ENCODE data around the gene ARID3B. TPM values are rescaled to one million over a fixed set of nuclear protein-coding genes. Genes with fewer than 3 reads are reported as not detected.

The ARID3B gene
- total and polyA plus RNA-seq, 2 of the 13 experiments (the other 11 are each of a cell fraction or from before 2014, with no cell fraction given) = 5.3 to 12.8 TPM

DNA sequence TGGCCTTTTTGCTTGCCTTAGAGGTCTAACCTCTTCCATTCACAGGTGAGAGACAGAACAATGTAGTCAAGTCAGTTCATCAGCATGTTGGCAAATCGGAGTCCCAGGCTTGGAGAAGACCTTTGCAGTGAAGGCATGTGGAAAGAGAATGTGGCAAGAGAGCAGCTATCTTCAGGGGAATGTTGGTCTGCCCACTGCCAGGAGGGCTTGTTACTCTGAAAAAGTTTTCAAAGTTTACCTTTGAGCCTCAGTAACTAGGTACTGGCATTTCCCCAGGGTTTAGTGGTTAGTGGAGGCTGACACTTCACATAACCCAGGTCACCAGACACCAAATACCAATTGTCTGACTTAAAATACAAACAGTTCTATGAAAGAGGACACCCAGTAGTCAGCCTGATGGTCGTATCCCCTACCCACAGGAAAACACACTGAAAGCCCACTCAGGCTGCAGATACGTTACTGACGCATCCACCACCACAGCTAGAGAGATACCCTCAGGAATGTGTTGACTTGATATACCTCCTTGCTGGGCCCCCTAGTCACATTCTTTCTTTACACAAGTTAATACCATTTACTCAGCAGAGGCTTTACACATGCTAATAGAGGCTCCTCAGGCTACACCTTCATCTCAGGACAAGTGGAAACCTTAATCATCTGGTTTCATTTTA is 9.7 kb upstream of the ARID3B start:
- DNase-seq (ENCODE audit: low spot score) = peak; percentile 71
- POLR2A ChIA-PET = interaction anchor here (0.5 kb wide), 1 partner anchor 76 kb away, joined by 5 read pairs; no protein-coding TSS in a partner anchor

More for the DNA sequence above, 9.7 kb upstream of the ARID3B start:
- Histone ChIP-seq H3K4me3 (replicated peaks in 1 of 3; ENCODE audit: insufficient read depth in 1 of 3, low read depth in 2 of 3, low read length in 3 of 3) (no peak overlapping the region), H3K79me2 (ENCODE audit: insufficient read depth, low read length) (no peaks in the 10 kb centered on the region), H4K20me1 (ENCODE audit: insufficient read depth, low read length) (no peaks in the 10 kb centered on the region), H2AFZ (ENCODE audit: low read length) (no peak overlapping the region), H3K4me1 (ENCODE audit: insufficient read depth, low read length) (peaks cover 17% of the 10 kb centered on the region), H3K9ac (ENCODE audit: insufficient read depth, low read depth, low read length) (no peak overlapping the region), H3K27me3 (ENCODE audit: control insufficient read depth in 1 of 2, insufficient read depth in 2 of 2, low read length in 2 of 2) (no peaks in the 10 kb centered on the region), H3K9me3 (ENCODE audit: low read length) (no peaks in the 10 kb centered on the region), H3K27ac (ENCODE audit: extremely low read length, insufficient read depth, low read length) (no peak overlapping the region), H3K4me2 (ENCODE audit: low read depth, low read length) (peak overlapping the region; percentile 40), H3K36me3 (replicated peaks in 1 of 2; ENCODE audit: control insufficient read depth in 1 of 2, insufficient read depth in 2 of 2, low read length in 2 of 2) (no peaks in the 10 kb centered on the region)
- no peak for TF ChIP-seq NR1H2 (CRISPR knock-in tag; IDR thresholded peaks at IDR 0.05; ENCODE audit: borderline replicate concordance, low read depth)
- no peak for TF ChIP-seq PRDM15 (CRISPR knock-in tag; IDR thresholded peaks at IDR 0.05)
- 0 out of 2 replicates have a peak, but pooled peaks have one; percentile 16 for TF ChIP-seq RARA (CRISPR knock-in tag; IDR thresholded peaks at IDR 0.05)
- ATAC-seq (peak; percentile 69), FAIRE-seq (no peak)
- intact Hi-C loops (cut with micrococcal nuclease; ENCODE audit: unreplicated experiment) = no loop called here
- BruUV-seq (replicated peaks) = no TSS peak
- in situ Hi-C loops (cut with HindIII; ENCODE audit: extremely low pct_ligation_motif_present, low pct_unique_long_range_greater_than_20kb) = no loop called here
- CTCF ChIA-PET (ENCODE audit: low intra/inter-chr PET ratio, low total read pairs) = no interaction called here
- 20% methylated on average over 4 of the region's 4 CpGs for WGBS (ENCODE audit: low lambda C conversion rate)

Data from HepG2 (cell line).